Lung (tissue), 12 donors: ENCODE data around the gene SYNPO2. TPM values are rescaled to one million over a fixed set of nuclear protein-coding genes. Genes with fewer than 3 reads are reported as not detected.

Experiments used
- ATAC-seq: fragments of 200-7000 bp; cut with Tn5 transposase; one replicate; pipeline ENCODE4 v1.9.1; 2020; ENCODE audit warnings: moderate number of reproducible peaks; ENCODE audit not compliant: insufficient read depth, low FRiP score
- DNase-seq, 3 donors: peaks; one replicate each; pipeline ENCODE4 v3.0.0-alpha.2; 2013 to 2017
- H3K27ac ChIP-seq, 2 donors: one replicate each; pipeline ENCODE4 v1.5.1; 2013; ENCODE audit warnings: mild to moderate bottlenecking in 2 of 2, moderate library complexity in 2 of 2, control low read depth in 1 of 2, inconsistent platforms in 1 of 2, low read depth in 1 of 2, low read length in 1 of 2
- H3K27me3 ChIP-seq, 3 donors: one replicate each; pipeline ENCODE4 v1.5.1; 2013; ENCODE audit warnings: low read length in 2 of 3; ENCODE audit not compliant: control insufficient read depth in 3 of 3, insufficient read depth in 3 of 3
- H3K36me3 ChIP-seq, 4 donors: one replicate each; pipeline ENCODE4 v1.5.1; 2013; ENCODE audit warnings: low read length in 4 of 4, mild to moderate bottlenecking in 1 of 4, moderate library complexity in 1 of 4; ENCODE audit not compliant: control insufficient read depth in 4 of 4, insufficient read depth in 4 of 4
- H3K4me1 ChIP-seq, 5 donors: one replicate each; pipeline ENCODE4 v1.5.1; 2013; ENCODE audit warnings: low read length in 5 of 5, mild to moderate bottlenecking in 2 of 5, moderate library complexity in 1 of 5; ENCODE audit not compliant: control insufficient read depth in 5 of 5, insufficient read depth in 5 of 5
- H3K4me3 ChIP-seq: one replicate; pipeline ENCODE4 v1.5.1; 2013; ENCODE audit warnings: mild to moderate bottlenecking, control low read depth, moderate library complexity
- H3K9ac ChIP-seq, 2 donors: one replicate each; pipeline ENCODE4 v1.5.1; 2013; ENCODE audit warnings: low read length in 2 of 2, control low read depth in 1 of 2; ENCODE audit not compliant: insufficient read depth in 1 of 2
- H3K9me3 ChIP-seq, 4 donors: one replicate each; pipeline ENCODE4 v1.5.1; 2013; ENCODE audit warnings: low read length in 3 of 4, mild to moderate bottlenecking in 1 of 4, moderate library complexity in 1 of 4; ENCODE audit not compliant: control insufficient read depth in 4 of 4, insufficient read depth in 3 of 4
- WGBS, 2 donors: extraction: QIAGEN DNeasy Blood & Tissue Kit; methylation state at CpG; one replicate each; pipeline ENCODE4 v1.1.7; 2013; 5-methylcytosine and 5-hydroxymethylcytosine counted together
- polyA plus RNA-seq, 2 donors: library from polyadenylated mRNA; stranded (reverse); fragments of 200-250 nt; gene quantifications; one replicate each; pipeline ENCODE4 v1.2.1, GENCODE V29; 2013
- total RNA-seq, 2 donors: library from RNA; depleted of rRNA in 1 of 2; stranded (reverse); fragments of >200 nt in 1 of 2; gene quantifications; one replicate each; pipeline ENCODE4 v1.2.1, GENCODE V29; 2014 to 2021
- TF ChIP-seq, protein P1 (sequence below): IDR thresholded peaks from 2 replicates; pipeline ENCODE4 v1.5.1; 2012; ENCODE audit warnings: mild to moderate bottlenecking; ENCODE audit errors: control extremely low read depth, extremely low read depth
- donor health status: control.
- donor health status: control.
- donor health status: Bipolar disorder and iron deficiency.
- donor health status: healthy.
- donor health status: DM: yes; HTN: yes; CAD: no.

The SYNPO2 gene
- total and polyA plus RNA-seq, 4 donors, result 3.5 to 27.6 (median 10.1) TPM

DNA sequence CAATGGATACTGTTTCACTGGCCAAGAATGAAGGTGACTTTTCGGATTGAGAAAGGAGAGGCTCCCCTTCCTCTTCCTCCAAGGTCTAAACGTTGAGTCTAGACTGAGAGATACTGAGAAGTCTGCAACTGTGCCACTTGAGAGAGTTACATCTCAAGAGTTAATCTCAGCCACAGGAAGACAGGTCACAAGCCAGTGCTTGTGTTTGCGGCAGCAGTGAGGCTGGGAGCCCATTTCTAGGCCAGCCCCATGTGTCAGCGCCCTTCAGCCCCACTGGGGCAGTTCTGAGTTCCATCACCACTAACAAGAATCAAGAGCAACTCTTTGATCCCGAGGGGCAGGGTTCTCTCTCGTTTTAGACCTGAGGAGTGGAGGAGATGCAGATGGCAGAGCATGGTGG lies 45.4 kb upstream of the SYNPO2 start:
- H3K36me3 ChIP-seq, result no peaks in the 10 kb centered on the region
- no peak for ATAC-seq
- H3K9ac ChIP-seq, result no peak overlapping the region
- H3K9me3 ChIP-seq, result no peaks in the 10 kb centered on the region
- H3K27me3 ChIP-seq, result no peaks in the 10 kb centered on the region
- DNase-seq, result no peak
- no peak overlapping the region for H3K27ac ChIP-seq
- 77 to 81% methylated on average over 6 of the region's 6 CpGs for WGBS, 2 donors
- no peaks in the 10 kb centered on the region for H3K4me1 ChIP-seq
- H3K4me3 ChIP-seq, result no peak overlapping the region
- TF ChIP-seq, protein P1, sequence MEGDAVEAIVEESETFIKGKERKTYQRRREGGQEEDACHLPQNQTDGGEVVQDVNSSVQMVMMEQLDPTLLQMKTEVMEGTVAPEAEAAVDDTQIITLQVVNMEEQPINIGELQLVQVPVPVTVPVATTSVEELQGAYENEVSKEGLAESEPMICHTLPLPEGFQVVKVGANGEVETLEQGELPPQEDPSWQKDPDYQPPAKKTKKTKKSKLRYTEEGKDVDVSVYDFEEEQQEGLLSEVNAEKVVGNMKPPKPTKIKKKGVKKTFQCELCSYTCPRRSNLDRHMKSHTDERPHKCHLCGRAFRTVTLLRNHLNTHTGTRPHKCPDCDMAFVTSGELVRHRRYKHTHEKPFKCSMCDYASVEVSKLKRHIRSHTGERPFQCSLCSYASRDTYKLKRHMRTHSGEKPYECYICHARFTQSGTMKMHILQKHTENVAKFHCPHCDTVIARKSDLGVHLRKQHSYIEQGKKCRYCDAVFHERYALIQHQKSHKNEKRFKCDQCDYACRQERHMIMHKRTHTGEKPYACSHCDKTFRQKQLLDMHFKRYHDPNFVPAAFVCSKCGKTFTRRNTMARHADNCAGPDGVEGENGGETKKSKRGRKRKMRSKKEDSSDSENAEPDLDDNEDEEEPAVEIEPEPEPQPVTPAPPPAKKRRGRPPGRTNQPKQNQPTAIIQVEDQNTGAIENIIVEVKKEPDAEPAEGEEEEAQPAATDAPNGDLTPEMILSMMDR, result no peak

DNA sequence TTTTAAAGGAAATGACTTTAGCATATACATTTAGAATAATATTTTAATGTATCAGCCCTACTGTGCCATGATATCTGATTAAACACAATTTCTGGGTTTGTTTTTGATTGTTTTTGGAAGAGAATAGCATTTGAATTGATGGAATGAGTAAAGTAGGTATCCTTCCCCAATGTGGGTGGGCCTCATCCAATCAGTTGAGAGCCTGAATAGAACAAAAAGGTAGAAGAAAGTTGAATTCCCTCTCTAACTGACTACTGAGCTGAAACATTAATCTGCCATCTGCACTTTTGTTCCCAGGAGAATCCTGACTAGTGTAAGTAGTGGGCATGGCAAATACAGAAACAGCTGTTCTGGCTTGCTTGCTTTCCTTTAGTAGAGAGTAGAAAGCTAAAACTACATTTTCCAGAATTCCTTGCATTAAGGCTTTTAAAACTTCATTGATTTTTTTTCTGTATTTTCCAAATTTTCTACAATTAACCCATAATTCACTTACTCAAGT lies 43.1 kb upstream of the SYNPO2 start:
- no peak overlapping the region for H3K9ac ChIP-seq
- TF ChIP-seq, protein P1, result no peak
- H3K27me3 ChIP-seq, result no peaks in the 10 kb centered on the region
- no peaks in the 10 kb centered on the region for H3K36me3 ChIP-seq
- no peak for ATAC-seq
- H3K4me3 ChIP-seq, result no peak overlapping the region
- no peak for DNase-seq
- no peak overlapping the region for H3K27ac ChIP-seq
- peaks cover 0 to under 1% (median 0%) of the 10 kb centered on the region in 5 donors for H3K4me1 ChIP-seq
- no peaks in the 10 kb centered on the region for H3K9me3 ChIP-seq

DNA sequence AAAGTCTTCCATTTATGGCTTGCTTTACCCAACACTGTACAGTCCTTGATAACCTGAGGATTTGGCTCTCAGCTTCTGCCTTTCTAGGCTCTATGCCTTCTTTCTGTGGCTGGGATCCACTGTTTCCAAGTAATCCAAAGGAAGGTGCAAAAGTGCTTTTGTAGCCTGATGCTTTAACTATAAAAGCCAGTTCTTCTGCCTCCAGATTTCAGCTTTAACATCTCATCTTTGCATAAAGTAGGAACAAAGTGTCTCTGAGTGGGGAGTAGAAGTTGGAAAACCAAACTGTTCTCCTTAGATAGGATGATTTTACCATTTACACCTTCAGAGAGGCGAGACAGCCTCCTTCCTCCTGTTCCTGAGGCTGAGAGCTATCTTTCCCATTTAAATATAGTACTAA lies 41.7 kb upstream of the SYNPO2 start:
- Histone ChIP-seq H3K4me3 (no peak overlapping the region), H3K27me3 (no peaks in the 10 kb centered on the region), H3K9ac (no peak overlapping the region), H3K9me3 (no peaks in the 10 kb centered on the region), H3K4me1 (peaks cover 0 to 4% (median 0%) of the 10 kb centered on the region in 5 donors), H3K36me3 (no peaks in the 10 kb centered on the region), H3K27ac (no peak overlapping the region)
- ATAC-seq (no peak), DNase-seq (no peak)
- TF ChIP-seq, protein P1, result no peak
- 89 to 90% methylated on average over 1 of the region's 1 CpG for WGBS, 2 donors

DNA sequence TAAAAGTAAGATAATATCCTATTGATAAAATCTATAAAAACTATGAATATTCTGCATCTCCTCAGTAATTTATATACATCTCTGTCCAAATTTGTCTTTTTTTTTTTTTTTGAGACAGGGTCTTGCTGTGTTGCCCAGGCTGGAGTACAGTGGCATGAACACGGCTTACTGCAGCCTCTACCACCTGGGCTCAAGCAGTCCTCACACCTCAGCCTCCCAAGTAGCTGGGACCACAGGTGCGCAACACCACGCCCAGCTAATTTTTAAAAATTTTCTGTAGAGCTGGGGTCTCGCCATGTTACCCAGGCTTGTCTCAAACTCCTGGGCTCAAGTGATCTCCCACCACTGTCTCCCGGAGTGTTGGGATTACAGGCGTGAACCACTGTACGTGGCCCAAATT lies 40.4 kb upstream of the SYNPO2 start:
- Histone ChIP-seq H3K4me3 (no peak overlapping the region), H3K27ac (no peak overlapping the region), H3K9ac (no peak overlapping the region), H3K27me3 (no peaks in the 10 kb centered on the region), H3K9me3 (no peaks in the 10 kb centered on the region), H3K4me1 (peaks cover 0 to 4% (median 0%) of the 10 kb centered on the region in 5 donors), H3K36me3 (no peaks in the 10 kb centered on the region)
- DNase-seq (no peak), ATAC-seq (no peak)
- TF ChIP-seq, protein P1, result no peak
- 97 to 99% methylated on average over 7 of the region's 7 CpGs for WGBS, 2 donors
